H1 (cell line): ENCODE results near the gene PIP5K1B. TPM values are rescaled to one million over a fixed set of nuclear protein-coding genes. Genes with fewer than 3 reads are reported as not detected.

Experiments
- CTCF ChIA-PET: fragments of 300-600 bp; sonication (Branson Sonifier 250); formaldehyde crosslinking; loops from one replicate; lab custom pipeline; 2021; ENCODE audit not compliant: partially characterized antibody; lab: Charles Lee
- POLR2A ChIA-PET: fragments of 300-600 bp; sonication (Branson Sonifier 250); formaldehyde crosslinking; loops from one replicate; lab custom pipeline; 2021; ENCODE audit warnings: inconsistent platforms; ENCODE audit not compliant: partially characterized antibody; lab: Charles Lee
- DNase-seq, 2 experiments: peaks; one replicate each; pipeline versions ENCODE4 v3.0.0 to v3.0.0-alpha.2; 2010 to 2022; ENCODE audit warnings: low spot score in 2 of 2, low read depth in 1 of 2, mixed read lengths in 1 of 2
- FAIRE-seq: peaks from 2 replicates; lab custom pipeline; 2011; peaks lifted over from hg19 to GRCh38; lab: Jason Lieb, UNC
- H2AFZ ChIP-seq: 2 replicates; pipeline ENCODE4 v1.8.1; 2012; ENCODE audit warnings: low read length, inconsistent platforms
- H2AK5ac ChIP-seq: 2 replicates; pipeline ENCODE4 v1.6.1; 2013; ENCODE audit warnings: low read depth, low read length
- H2BK120ac ChIP-seq: replicated peaks from 2 replicates; pipeline ENCODE3; 2013; ENCODE audit warnings: low read depth, low read length, inconsistent platforms
- H2BK12ac ChIP-seq: 2 replicates; pipeline ENCODE4 v1.6.1; 2013; ENCODE audit warnings: low read depth, low read length
- H2BK15ac ChIP-seq: 2 replicates; pipeline ENCODE4 v1.6.1; 2013; ENCODE audit warnings: low read length
- H2BK20ac ChIP-seq: 2 replicates; pipeline ENCODE4 v1.6.1; 2013; ENCODE audit warnings: low read length
- H2BK5ac ChIP-seq: 2 replicates; pipeline ENCODE4 v1.6.1; 2013; ENCODE audit warnings: low read depth, low read length
- H3K14ac ChIP-seq: 2 replicates; pipeline ENCODE4 v1.6.1; 2013; ENCODE audit warnings: inconsistent platforms; ENCODE audit not compliant: insufficient read length
- H3K18ac ChIP-seq: 2 replicates; pipeline ENCODE4 v1.6.1; 2013; ENCODE audit warnings: low read length; ENCODE audit errors: extremely low read depth
- H3K23ac ChIP-seq: 2 replicates; pipeline ENCODE4 v1.6.1; 2013; ENCODE audit warnings: inconsistent platforms; ENCODE audit not compliant: insufficient read length
- H3K23me2 ChIP-seq: 2 replicates; pipeline ENCODE4 v1.6.1; 2013; ENCODE audit warnings: low read depth, low read length
- H3K27ac ChIP-seq: 2 replicates; pipeline ENCODE4 v1.6.1; 2011; ENCODE audit warnings: low read depth, low read length, inconsistent platforms
- H3K27me3 ChIP-seq, 4 experiments: replicated peaks in 1 of 4; 1 replicate in 1 of 4; 2 replicates in 3 of 4; pipeline versions ENCODE4 v1.6.1 to v1.8.1; 2011 to 2013; ENCODE audit warnings: low read length in 3 of 4, mild to moderate bottlenecking in 3 of 4, inconsistent platforms in 2 of 4, mixed read lengths in 2 of 4, moderate library complexity in 1 of 4; ENCODE audit not compliant: control insufficient read depth in 3 of 4, insufficient read depth in 3 of 4; ENCODE audit errors: extremely low read depth in 1 of 4
- H3K36me3 ChIP-seq, 4 experiments: 2 replicates each; pipeline versions ENCODE4 v1.6.1 to v1.8.1; 2011 to 2013; ENCODE audit warnings: mild to moderate bottlenecking in 4 of 4, low read length in 3 of 4, moderate library complexity in 2 of 4, control low read depth in 1 of 4, inconsistent platforms in 1 of 4; ENCODE audit not compliant: insufficient read depth in 4 of 4, control insufficient read depth in 2 of 4
- H3K4ac ChIP-seq: replicated peaks from 2 replicates; pipeline ENCODE3; 2013; ENCODE audit warnings: low read length, low read depth, mixed read lengths, inconsistent platforms; ENCODE audit not compliant: insufficient read length
- H3K4me1 ChIP-seq, 4 experiments: replicated peaks in 1 of 4; 1 replicate in 1 of 4; 2 replicates in 3 of 4; pipeline versions ENCODE4 v1.6.1 to v1.8.1; 2011 to 2013; ENCODE audit warnings: low read length in 3 of 4, inconsistent platforms in 2 of 4, mixed read lengths in 1 of 4; ENCODE audit not compliant: insufficient read depth in 4 of 4, control insufficient read depth in 3 of 4
- H3K4me2 ChIP-seq, 2 experiments: 2 replicates each; pipeline versions ENCODE4 v1.6.1 to v1.8.1; 2011 to 2013; ENCODE audit warnings: low read depth in 2 of 2, low read length in 2 of 2, control low read depth in 1 of 2, inconsistent platforms in 1 of 2, mild to moderate bottlenecking in 1 of 2; ENCODE audit not compliant: insufficient read depth in 1 of 2
- H3K4me3 ChIP-seq, 4 experiments: fragments of 200-600, 300-600 bp in 1 of 4; sonication (generic), shearing (Covaris generic), sonication (Bioruptor Twin) in 1 of 4; 2 replicates each; pipeline versions ENCODE4 v1.5.1 to v1.8.1; 2011 to 2016; ENCODE audit warnings: low read length in 4 of 4, low read depth in 3 of 4, control low read depth in 2 of 4, inconsistent platforms in 2 of 4, mild to moderate bottlenecking in 2 of 4, mixed read lengths in 1 of 4, moderate library complexity in 1 of 4; ENCODE audit not compliant: insufficient read depth in 2 of 4; ENCODE audit errors: extremely low read depth in 1 of 4
- H3K56ac ChIP-seq: replicated peaks from 2 replicates; pipeline ENCODE3; 2013; ENCODE audit warnings: low read depth, mild to moderate bottlenecking, mixed read lengths, low read length, inconsistent platforms; ENCODE audit not compliant: insufficient read length
- H3K79me1 ChIP-seq: 2 replicates; pipeline ENCODE4 v1.6.1; 2013; ENCODE audit warnings: low read depth, low read length, control low read depth
- H3K79me2 ChIP-seq, 2 experiments: 2 replicates each; pipeline versions ENCODE4 v1.6.1 to v1.8.1; 2012 to 2013; ENCODE audit warnings: low read length in 2 of 2, mild to moderate bottlenecking in 2 of 2, inconsistent platforms in 1 of 2; ENCODE audit not compliant: insufficient read depth in 2 of 2, control insufficient read depth in 1 of 2
- H3K9ac ChIP-seq, 4 experiments: replicated peaks in 1 of 4; 1 replicate in 1 of 4; 2 replicates in 3 of 4; pipeline versions ENCODE4 v1.6.1 to v1.8.1; 2011 to 2013; ENCODE audit warnings: low read depth in 3 of 4, low read length in 3 of 4, control low read depth in 2 of 4, mild to moderate bottlenecking in 2 of 4, moderate library complexity in 2 of 4, inconsistent platforms in 1 of 4; ENCODE audit errors: extremely low read depth in 1 of 4
- H3K9me3 ChIP-seq, 2 experiments: 2 replicates each; pipeline versions ENCODE4 v1.6.1 to v1.8.1; 2012 to 2013; ENCODE audit warnings: mild to moderate bottlenecking in 2 of 2, moderate library complexity in 2 of 2, control low read depth in 1 of 2, inconsistent platforms in 1 of 2, low read depth in 1 of 2, low read length in 1 of 2, mixed read lengths in 1 of 2; ENCODE audit not compliant: insufficient read depth in 2 of 2
- H4K20me1 ChIP-seq, 2 experiments: replicated peaks in 1 of 2; 2 replicates each; pipeline versions ENCODE3 to v1.8.1; 2011 to 2013; ENCODE audit warnings: inconsistent platforms in 2 of 2, low read length in 2 of 2, mild to moderate bottlenecking in 1 of 2; ENCODE audit not compliant: insufficient read depth in 2 of 2, control insufficient read depth in 1 of 2
- H4K5ac ChIP-seq: 2 replicates; pipeline ENCODE4 v1.6.1; 2013; ENCODE audit warnings: low read length, low read depth, mixed read lengths, inconsistent platforms; ENCODE audit not compliant: insufficient read length
- H4K8ac ChIP-seq: 2 replicates; pipeline ENCODE4 v1.8.0; 2013; ENCODE audit warnings: mild to moderate bottlenecking, moderate library complexity, low read length, inconsistent platforms; ENCODE audit not compliant: insufficient read depth; ENCODE audit errors: extremely low read depth
- H4K91ac ChIP-seq: replicated peaks from 2 replicates; pipeline ENCODE3; 2013; ENCODE audit warnings: low read length, mixed read lengths, inconsistent platforms; ENCODE audit not compliant: insufficient read length
- CBX8 ChIP-seq: fragments of 300-800, 300-1000 bp; sonication (generic); IDR thresholded peaks from 2 replicates; pipeline ENCODE4 v1.7.1; 2016; ENCODE audit warnings: low read depth, low read length, borderline replicate concordance
- CTCF ChIP-seq, 3 experiments: IDR thresholded peaks; 1 replicate in 2 of 3; 2 replicates in 1 of 3; pipeline versions ENCODE4 v1.5.1 to v1.6.1; 2011; ENCODE audit warnings: low read length in 3 of 3, mild to moderate bottlenecking in 3 of 3, inconsistent platforms in 2 of 3, low read depth in 1 of 3, moderate library complexity in 1 of 3; ENCODE audit not compliant: insufficient read depth in 1 of 3; ENCODE audit errors: control extremely low read depth in 1 of 3
- EZH2 ChIP-seq: fragments of 200-600 bp; sonication (generic); IDR thresholded peaks from 2 replicates; pipeline ENCODE4 v1.7.1; 2012; ENCODE audit warnings: low read depth, mild to moderate bottlenecking, moderate library complexity, low read length, inconsistent platforms; ENCODE audit not compliant: severe bottlenecking
- KDM1A ChIP-seq: fragments of 200-600, 300-600 bp; sonication (generic); IDR thresholded peaks from 2 replicates; pipeline ENCODE4 v1.7.1; 2016; ENCODE audit warnings: mild to moderate bottlenecking, low read length, borderline replicate concordance
- MAX ChIP-seq: IDR thresholded peaks from 2 replicates; pipeline ENCODE4 v1.6.1; 2012; ENCODE audit warnings: inconsistent platforms
- RNF2 ChIP-seq: fragments of 200-900, 300-1000 bp; sonication (generic); IDR thresholded peaks from 2 replicates; pipeline ENCODE4 v1.7.1; 2016; ENCODE audit warnings: borderline replicate concordance, low read depth, mild to moderate bottlenecking, antibody characterized with exemption, low read length; ENCODE audit not compliant: poor library complexity, severe bottlenecking; ENCODE audit errors: missing control alignments
- TAF1 ChIP-seq: IDR thresholded peaks from 2 replicates; pipeline ENCODE4 v1.6.1; 2011; ENCODE audit warnings: mild to moderate bottlenecking, low read depth, low read length
- WGBS, 2 experiments: shearing (Covaris generic) in 1 of 2; methylation state at CpG; one replicate each; pipeline versions ENCODE4 v1.1.6 to v1.1.7; 2013 to 2015; ENCODE audit warnings: low lambda C conversion rate in 2 of 2, mixed read lengths in 2 of 2, inconsistent platforms in 1 of 2, low coverage in 1 of 2, missing lambda C conversion rate in 1 of 2; ENCODE audit not compliant: insufficient replicate concordance in 2 of 2, insufficient coverage in 1 of 2, insufficient read length in 1 of 2; ENCODE audit errors: extremely low coverage in 1 of 2, missing lambda C conversion rate in 1 of 2; 5-methylcytosine and 5-hydroxymethylcytosine counted together
- polyA plus RNA-seq, 7 experiments: library from polyadenylated mRNA; depleted of rRNA in 3 of 7; stranded (reverse) in 5 of 7; unstranded in 2 of 7; fragments of >200 nt in 5 of 7; fragments of 200-250 nt in 2 of 7; gene quantifications; 1 replicate in 5 of 7; 2 replicates in 1 of 7; 4 replicates in 1 of 7; pipeline versions ENCODE4 v1.2.1 to v1.2.3, GENCODE V29; 2011 to 2013; ENCODE audit warnings: missing spikeins in 2 of 7, mixed read lengths in 2 of 7
- total RNA-seq: library from RNA; stranded (reverse); fragmentation: NEBNext Ultra II Directional; extraction: Animal tissue kit (Norgen Biotek cat#: 25700); gene quantifications from 2 replicates; pipeline ENCODE4 v1.2.1, GENCODE V29; 2021

Gene PIP5K1B
- total and polyA plus RNA-seq, 2 of the 8 experiments (the other 6 are each of a cell fraction or from before 2014, with no cell fraction given) = 4.7 to 7.7 TPM

GRCh38 chr9:68804911-68805889, 100.2 kb downstream of the PIP5K1B start:
- H4K5ac ChIP-seq = no peak overlapping the region
- H3K79me2 ChIP-seq = no peaks in the 10 kb centered on the region
- H3K27me3 ChIP-seq = peaks cover 0 to 3% (median 0%) of the 10 kb centered on the region in 4 experiments; a peak in 1 of 7 replicates
- no peak for DNase-seq
- no peak overlapping the region for H3K4ac ChIP-seq
- H3K79me1 ChIP-seq = no peaks in the 10 kb centered on the region
- ChIA-PET CTCF (interaction anchor here (0.8 to 1.6 kb wide), 5 partner anchors 11 to 225 kb away, joined by 3 to 5 read pairs (median 3); no protein-coding TSS in a partner anchor), POLR2A (interaction anchor here (0.5 to 0.8 kb wide), 2 partner anchors 9 to 271 kb away, joined by 3 read pairs; no protein-coding TSS in a partner anchor)
- no peak overlapping the region for H3K18ac ChIP-seq
- no peak overlapping the region for H2BK120ac ChIP-seq
- H3K23me2 ChIP-seq = no peaks in the 10 kb centered on the region
- FAIRE-seq = no peak
- 86% methylated on average over 11 of the region's 11 CpGs; no CpG with 5 or more reads in 1 of the 2 experiments for WGBS, 2 experiments
- H2BK20ac ChIP-seq = no peak overlapping the region
- H4K8ac ChIP-seq = no peak overlapping the region
- no peak overlapping the region for H3K9ac ChIP-seq
- H3K9me3 ChIP-seq = no peaks in the 10 kb centered on the region
- no peak overlapping the region for H3K4me3 ChIP-seq
- no peak overlapping the region for H2AFZ ChIP-seq
- peaks cover 0 to 5% (median 0%) of the 10 kb centered on the region in 4 experiments; a peak in 1 of 7 replicates for H3K4me1 ChIP-seq
- H3K27ac ChIP-seq = no peak overlapping the region
- H2BK5ac ChIP-seq = no peak overlapping the region; the same call in 1 of the 2 replicates
- H2BK12ac ChIP-seq = no peak overlapping the region
- H4K20me1 ChIP-seq = no peaks in the 10 kb centered on the region
- H3K4me2 ChIP-seq = no peak overlapping the region
- H2BK15ac ChIP-seq = no peak overlapping the region
- H3K36me3 ChIP-seq = no peaks in the 10 kb centered on the region
- no peak overlapping the region for H2AK5ac ChIP-seq
- H3K23ac ChIP-seq = no peak overlapping the region
- no peak overlapping the region for H4K91ac ChIP-seq
- H3K56ac ChIP-seq = no peak overlapping the region
- no peak overlapping the region for H3K14ac ChIP-seq
- no peak for TF ChIP-seq KDM1A
- no peak for TF ChIP-seq EZH2
- TF ChIP-seq CTCF (IDR thresholded peaks at IDR 0.05; ENCODE audit: control extremely low read depth in 1 of 3, insufficient read depth in 1 of 3, low read depth in 1 of 3, low read length in 3 of 3) = no peak
- TF ChIP-seq MAX = no peak
- no peak for TF ChIP-seq TAF1
- no peak for TF ChIP-seq CBX8
- TF ChIP-seq RNF2 = no peak
